Midbrain (tissue), 1 donor: Measurements from ENCODE around the gene CRADD.
"Not testable (repeated sequence)": the region's sequence is repeated elsewhere in the genome, so short reads cannot be mapped to it uniquely, and the experiment has no call there.

Source experiments
- DNase-seq: peaks from one replicate; lab custom pipeline; 2025; lab: John Stamatoyannopoulos, UW

Gene CRADD

GRCh38 chr12:93844164-93844784, 167.1 kb downstream of the CRADD start:
- no peak for DNase-seq

- DNase-seq: no peak
Measured at GRCh38 chr12:93846936-93847516, 169.9 kb downstream of the CRADD start.

- no peak for DNase-seq
Measured at GRCh38 chr12:93847517-93848474, 170.6 kb downstream of the CRADD start.

- no peak for DNase-seq
Measured at GRCh38 chr12:93848523-93849101, 171.4 kb downstream of the CRADD start.

- DNase-seq: no peak
Measured at GRCh38 chr12:93849946-93850345, 172.8 kb downstream of the CRADD start.

- DNase-seq: no peak
Measured at GRCh38 chr12:93850481-93851256, 173.5 kb downstream of the CRADD start.

GRCh38 chr12:93851257-93851671, 174.1 kb downstream of the CRADD start:
- DNase-seq: no peak

- no peak for DNase-seq
Measured at GRCh38 chr12:93852173-93852591, 175.0 kb downstream of the CRADD start.

- DNase-seq: no peak
Measured at GRCh38 chr12:93853698-93854478, 176.7 kb downstream of the CRADD start.

- DNase-seq: no peak
Measured at GRCh38 chr12:93855261-93855660, 178.1 kb downstream of the CRADD start.

GRCh38 chr12:93856611-93857010, 179.4 kb downstream of the CRADD start:
- no peak for DNase-seq

GRCh38 chr12:93857279-93857938, 180.2 kb downstream of the CRADD start:
- no peak for DNase-seq

GRCh38 chr12:93857991-93858447, 180.8 kb downstream of the CRADD start:
- no peak for DNase-seq

- DNase-seq: no peak
Measured at GRCh38 chr12:93860668-93861373, 183.6 kb downstream of the CRADD start.

GRCh38 chr12:93862424-93862823, 185.2 kb downstream of the CRADD start:
- no peak for DNase-seq

- DNase-seq: no peak
Measured at GRCh38 chr12:93865751-93866150, 188.6 kb downstream of the CRADD start.

GRCh38 chr12:93868771-93869170, 191.6 kb downstream of the CRADD start:
- no peak for DNase-seq

- DNase-seq: no peak
Measured at GRCh38 chr12:93870020-93870795, 193.0 kb downstream of the CRADD start.

GRCh38 chr12:93871566-93871965, 194.4 kb downstream of the CRADD start:
- not testable (repeated sequence) for DNase-seq
